ENCODE measurements around the gene STAT3.
"Not testable (repeated sequence)": the region's sequence is repeated elsewhere in the genome, so short reads cannot be mapped to it uniquely, and the experiment has no call there.

Gene STAT3

DNA sequence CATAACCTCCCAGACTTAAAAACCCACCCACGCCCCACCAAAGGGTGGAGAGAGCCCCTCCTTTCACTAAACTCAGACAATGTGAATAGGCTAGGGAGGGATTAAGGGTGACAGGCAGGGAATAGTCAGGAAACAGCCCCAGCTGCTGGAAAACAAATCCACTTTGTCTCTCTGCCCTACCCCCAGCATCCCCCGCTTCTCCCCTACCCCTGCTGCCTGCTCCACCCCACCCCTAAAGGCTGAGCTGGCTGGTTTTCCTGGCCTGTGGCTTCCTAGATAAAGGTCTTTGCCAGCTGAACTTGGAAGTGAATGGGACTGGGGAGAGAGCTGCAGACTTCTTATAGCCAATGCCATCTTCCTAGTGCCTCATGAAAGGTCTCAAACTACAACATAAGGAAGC, 19.8 kb upstream of the STAT3 start:
- DNase-seq (ENCODE audit: low spot score) = no peak

DNA sequence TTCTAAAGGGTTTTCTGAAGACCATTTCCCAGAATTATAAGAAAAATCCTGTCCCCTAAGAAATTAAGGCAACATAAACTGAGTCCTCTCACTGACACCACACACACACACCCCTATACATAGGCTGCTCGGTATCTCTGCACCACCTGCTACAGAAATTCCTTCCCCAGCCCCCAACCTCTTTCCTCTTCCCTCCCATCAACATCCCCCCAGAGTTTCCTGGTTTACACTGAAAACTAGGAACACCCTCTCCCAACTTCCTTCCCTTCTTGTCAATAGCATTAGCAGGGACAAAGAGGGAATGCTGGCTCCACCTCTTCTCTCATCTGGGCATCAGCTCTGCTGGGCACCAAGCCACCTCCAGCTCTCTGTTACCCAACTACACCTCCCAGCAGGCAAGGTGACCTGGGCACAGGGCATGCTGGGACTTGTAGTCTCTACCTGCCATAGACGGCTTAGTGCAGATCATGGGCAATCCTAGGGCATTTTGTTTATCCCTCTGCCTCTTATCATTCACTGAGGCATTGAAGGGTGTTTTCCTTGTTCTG, 19.1 kb upstream of the STAT3 start:
- DNase-seq (ENCODE audit: low spot score) = peak; percentile 56

DNA sequence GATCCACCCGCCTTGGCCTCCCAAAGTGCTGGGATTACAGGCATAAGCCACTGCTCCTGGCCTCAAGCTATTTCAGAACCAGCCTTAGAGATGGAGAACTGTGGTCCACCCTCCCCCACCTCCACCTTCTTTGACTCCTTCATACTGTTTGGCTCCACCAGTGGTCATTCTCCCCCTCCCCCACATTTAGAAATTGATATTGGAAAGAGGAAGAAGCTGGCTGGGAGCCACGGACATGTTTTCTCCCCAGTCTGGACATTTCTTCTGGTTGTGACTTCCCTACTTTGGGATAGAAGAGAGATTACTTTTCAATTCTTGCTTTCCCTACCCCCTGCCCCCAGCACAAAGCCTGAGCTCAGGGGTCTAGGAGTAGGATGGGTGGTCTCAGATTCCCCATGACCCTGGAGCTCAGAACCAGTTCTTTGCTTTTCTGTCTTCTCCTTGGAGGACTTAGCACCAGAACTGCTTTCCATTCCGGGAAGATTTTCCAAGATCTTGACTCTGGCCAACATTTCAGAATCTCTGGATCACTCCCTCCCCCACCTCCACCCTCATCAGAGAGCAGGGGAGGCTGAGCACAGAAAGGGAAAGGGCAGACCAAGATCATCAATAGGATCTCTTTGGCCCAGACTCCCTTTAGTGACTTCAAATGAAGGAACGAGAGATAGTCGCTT, 18.5 kb upstream of the STAT3 start:
- no peak for DNase-seq (ENCODE audit: low spot score)

- DNase-seq (ENCODE audit: low spot score) = peak; percentile 69
Observed at GRCh38 chr17:42405963-42406495, 17.8 kb upstream of the STAT3 start.

GRCh38 chr17:42405076-42405475, 16.8 kb upstream of the STAT3 start:
- no peak for DNase-seq (ENCODE audit: low spot score)

DNA sequence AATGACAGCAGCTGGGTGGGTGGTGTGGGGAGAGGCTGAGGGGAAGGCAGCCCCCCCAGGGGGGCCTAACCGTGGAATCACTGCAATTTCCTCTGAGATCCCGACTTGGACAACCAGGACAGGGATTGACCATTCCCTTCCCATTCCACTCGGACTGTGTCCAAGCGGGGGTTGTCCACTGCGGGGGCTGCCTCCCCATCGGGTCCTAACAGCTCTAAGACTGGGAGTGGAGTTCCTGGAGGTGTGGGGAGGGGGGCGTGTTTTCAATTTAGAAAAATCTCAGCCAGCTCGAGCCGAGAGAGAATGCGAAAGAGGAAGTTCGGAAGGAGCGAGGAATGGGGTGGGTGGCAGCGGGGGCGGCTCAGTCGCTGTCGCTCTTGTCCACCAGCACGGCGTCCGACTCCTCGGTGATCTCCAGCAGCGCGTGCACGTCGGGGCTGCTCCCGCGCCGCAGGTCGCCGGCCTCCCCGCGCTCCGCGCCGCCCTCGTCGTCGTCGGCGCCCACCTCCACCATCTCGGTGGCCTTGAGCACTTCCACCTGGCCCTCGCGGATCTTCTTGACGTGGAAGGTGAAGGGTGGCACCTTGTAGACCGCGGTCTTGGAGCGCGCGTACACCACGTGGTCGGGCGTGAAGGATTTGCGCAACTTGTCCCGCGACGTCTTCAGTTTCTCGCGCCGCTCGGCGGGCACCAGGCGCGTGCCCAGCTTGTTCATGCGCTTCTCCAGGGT, 16.2 kb upstream of the STAT3 start:
- DNase-seq (ENCODE audit: low spot score) = no peak

GRCh38 chr17:42403150-42403549, 14.9 kb upstream of the STAT3 start:
- DNase-seq (ENCODE audit: low spot score) = no peak

GRCh38 chr17:42402117-42402516, 13.9 kb upstream of the STAT3 start:
- no peak for DNase-seq (ENCODE audit: low spot score)

DNA sequence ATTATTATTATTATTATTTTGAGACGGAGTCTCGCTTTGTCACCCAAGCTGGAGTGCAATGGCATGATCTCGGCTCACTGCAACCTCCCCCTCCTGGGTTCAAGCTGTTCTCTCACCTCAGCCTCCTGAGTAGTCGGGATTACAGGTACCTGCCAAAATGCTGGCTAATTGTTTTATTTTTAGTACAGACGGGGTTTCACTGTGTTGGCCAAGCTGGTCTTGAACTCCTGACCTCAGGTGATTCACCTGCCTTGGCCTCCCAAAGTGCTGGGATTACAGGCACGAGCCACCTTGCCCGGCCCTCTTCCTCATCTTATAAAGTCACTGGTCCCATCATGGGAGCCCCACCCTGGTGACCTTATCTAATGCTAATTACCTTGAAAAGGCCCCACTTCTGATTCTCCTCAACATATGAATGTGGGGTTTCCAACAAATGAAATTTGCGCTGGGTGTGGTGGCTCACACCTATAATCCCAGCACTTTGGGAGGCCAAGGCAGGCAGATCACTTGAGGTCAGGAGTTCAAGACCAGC, 12.7 kb upstream of the STAT3 start:
- not testable (repeated sequence) for DNase-seq (ENCODE audit: low spot score)

GRCh38 chr17:42399948-42400843, 12.0 kb upstream of the STAT3 start:
- DNase-seq (ENCODE audit: low spot score) = no peak

GRCh38 chr17:42399121-42399520, 10.9 kb upstream of the STAT3 start:
- DNase-seq (ENCODE audit: low spot score) = no peak

GRCh38 chr17:42395601-42396000, 7.4 kb upstream of the STAT3 start:
- DNase-seq (ENCODE audit: low spot score) = not testable (repeated sequence)

- no peak for DNase-seq (ENCODE audit: low spot score)
Observed at GRCh38 chr17:42394838-42395237, 6.6 kb upstream of the STAT3 start.

GRCh38 chr17:42392692-42393415, 4.6 kb upstream of the STAT3 start:
- no peak for DNase-seq (ENCODE audit: low spot score)

DNA sequence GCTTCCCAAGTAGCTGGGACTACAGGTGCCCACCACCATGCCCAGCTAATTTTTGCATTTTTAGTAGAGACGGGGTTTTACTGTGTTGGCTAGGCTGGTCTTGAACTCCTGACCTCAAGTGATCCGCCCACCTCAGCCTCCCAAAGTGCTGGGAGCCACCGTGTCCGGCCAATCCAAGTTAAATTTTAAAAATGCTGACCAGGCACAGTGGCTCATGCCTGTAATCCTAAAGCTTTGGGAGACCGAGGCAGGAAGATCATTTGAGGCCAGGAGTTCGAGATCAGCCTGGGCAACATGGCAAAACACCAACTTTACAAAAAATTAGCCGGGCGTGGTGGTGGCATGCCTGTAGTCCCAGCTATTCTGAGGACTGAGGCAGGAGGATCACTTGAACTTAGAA, 3.2 kb upstream of the STAT3 start:
- DNase-seq (ENCODE audit: low spot score) = not testable (repeated sequence)

DNA sequence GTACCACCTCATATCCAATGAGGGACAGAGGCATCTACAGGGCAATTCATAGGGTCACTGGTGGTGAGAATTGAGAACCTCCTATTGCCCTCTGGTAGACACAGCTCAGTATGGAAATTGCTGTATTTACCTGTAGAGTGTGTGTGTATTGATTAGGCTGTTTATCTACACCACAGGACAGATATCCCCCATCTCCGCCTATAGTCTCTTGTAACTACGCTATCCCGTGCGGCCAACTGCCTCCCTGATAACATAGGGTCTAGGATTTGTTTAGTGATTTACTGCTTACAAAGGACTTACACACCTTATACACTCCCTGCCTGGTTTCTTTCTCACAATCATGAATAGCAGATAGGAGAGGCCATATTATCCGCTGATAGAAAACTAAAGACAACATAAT, 1.7 kb upstream of the STAT3 start:
- no peak for DNase-seq (ENCODE audit: low spot score)

GRCh38 chr17:42389135-42389417, 834 bp upstream of the STAT3 start:
- DNase-seq (ENCODE audit: low spot score) = no peak

- peak; percentile 35 for DNase-seq (ENCODE audit: low spot score)
Observed at GRCh38 chr17:42387661-42388380, 421 bp downstream of the STAT3 start.

- DNase-seq (ENCODE audit: low spot score) = peak; percentile 60
Observed at GRCh38 chr17:42386777-42387657, 1.2 kb downstream of the STAT3 start.

DNA sequence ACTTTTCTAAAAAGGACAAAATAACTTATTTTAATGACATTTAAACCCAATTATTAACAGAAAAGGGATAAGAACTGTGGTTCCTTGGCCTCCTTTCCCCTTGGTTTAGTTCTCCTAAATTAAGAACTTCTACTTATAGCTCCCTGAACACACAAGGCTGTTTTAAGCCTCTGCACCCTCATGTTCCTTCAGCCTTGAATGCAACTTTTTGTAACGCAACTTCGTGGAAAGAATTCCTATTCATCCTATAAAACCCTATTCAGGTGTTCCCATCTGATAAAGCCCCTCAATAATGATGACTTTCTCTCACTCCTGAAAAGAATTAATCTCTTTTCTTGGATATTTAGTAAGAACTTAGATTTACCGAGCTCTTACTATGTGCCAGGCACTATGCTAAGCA, 6.3 kb downstream of the STAT3 start:
- no peak for DNase-seq (ENCODE audit: low spot score)

Data from GM03348 (cell line).